SK-N-SH treated with all-trans-retinoic acid at 6 μM for 48 hours (cell line): ENCODE data around the gene ARHGEF6.

Experiments
- ARNTL ChIP-seq: fragments of 450-650 bp; formaldehyde crosslinking; IDR thresholded peaks from 2 replicates; pipeline ENCODE4 v1.5.0; 2020; ENCODE audit warnings: low read depth, mild to moderate bottlenecking, moderate library complexity, borderline replicate concordance
- CREB5 ChIP-seq: fragments of 250-450 bp; sonication (Bioruptor Pico); IDR thresholded peaks from 2 replicates; pipeline ENCODE4 v1.5.1; 2020; ENCODE audit warnings: low read depth, mild to moderate bottlenecking, moderate library complexity
- CSDC2 ChIP-seq: fragments of 250-450 bp; sonication (Bioruptor Pico); IDR thresholded peaks from 2 replicates; pipeline ENCODE4 v1.5.0; 2020; ENCODE audit warnings: mild to moderate bottlenecking, moderate library complexity
- CSRNP3 ChIP-seq: fragments of 250-450 bp; sonication (Bioruptor Pico); IDR thresholded peaks from 2 replicates; pipeline ENCODE4 v1.5.1; 2021; ENCODE audit warnings: mild to moderate bottlenecking, moderate library complexity
- GLIS3 ChIP-seq: fragments of 250-450 bp; sonication (Bioruptor Pico); IDR thresholded peaks from 2 replicates; pipeline ENCODE4 v1.5.0; 2020; ENCODE audit warnings: mild to moderate bottlenecking, moderate library complexity
- ISL1 ChIP-seq: fragments of 250-450 bp; sonication (Bioruptor Pico); IDR thresholded peaks from 2 replicates; pipeline ENCODE4 v2.1.2; 2022; ENCODE audit warnings: mild to moderate bottlenecking, moderate library complexity
- PATZ1 ChIP-seq: fragments of 250-450 bp; sonication (Bioruptor Pico); IDR thresholded peaks from 2 replicates; pipeline ENCODE4 v1.8.0; 2020; ENCODE audit warnings: mild to moderate bottlenecking, moderate library complexity, borderline replicate concordance
- POU6F1 ChIP-seq: fragments of 250-450 bp; sonication (Bioruptor Pico); IDR thresholded peaks from 2 replicates; pipeline ENCODE4 v1.8.0; 2021; ENCODE audit warnings: low read depth, mild to moderate bottlenecking, moderate library complexity, borderline replicate concordance
- PPARA ChIP-seq: fragments of 250-450 bp; sonication (Bioruptor Pico); IDR thresholded peaks from 2 replicates; pipeline ENCODE4 v1.5.0; 2020; ENCODE audit warnings: mild to moderate bottlenecking, borderline replicate concordance
- RARB ChIP-seq: fragments of 250-450 bp; sonication (Bioruptor Pico); IDR thresholded peaks from 2 replicates; pipeline ENCODE4 v1.8.0; 2021; ENCODE audit warnings: mild to moderate bottlenecking, moderate library complexity
- SNAI2 ChIP-seq: fragments of 250-450 bp; sonication (Bioruptor Pico); IDR thresholded peaks from 2 replicates; pipeline ENCODE4 v1.5.0; 2020; ENCODE audit warnings: mild to moderate bottlenecking, moderate library complexity
- ZC3H10 ChIP-seq: fragments of 250-450 bp; sonication (Bioruptor Pico); IDR thresholded peaks from 2 replicates; pipeline ENCODE4 v1.5.1; 2021; ENCODE audit warnings: mild to moderate bottlenecking, moderate library complexity
- ZFP30 ChIP-seq: fragments of 450-650 bp; formaldehyde crosslinking; IDR thresholded peaks from 2 replicates; pipeline ENCODE4 v1.5.0; 2022; ENCODE audit warnings: mild to moderate bottlenecking, moderate library complexity
- ZNF565 ChIP-seq: fragments of 450-650 bp; formaldehyde crosslinking; conservative IDR thresholded peaks from 2 replicates; pipeline ENCODE4 v1.5.0; 2020; ENCODE audit warnings: low read depth, mild to moderate bottlenecking, moderate library complexity

DNA sequence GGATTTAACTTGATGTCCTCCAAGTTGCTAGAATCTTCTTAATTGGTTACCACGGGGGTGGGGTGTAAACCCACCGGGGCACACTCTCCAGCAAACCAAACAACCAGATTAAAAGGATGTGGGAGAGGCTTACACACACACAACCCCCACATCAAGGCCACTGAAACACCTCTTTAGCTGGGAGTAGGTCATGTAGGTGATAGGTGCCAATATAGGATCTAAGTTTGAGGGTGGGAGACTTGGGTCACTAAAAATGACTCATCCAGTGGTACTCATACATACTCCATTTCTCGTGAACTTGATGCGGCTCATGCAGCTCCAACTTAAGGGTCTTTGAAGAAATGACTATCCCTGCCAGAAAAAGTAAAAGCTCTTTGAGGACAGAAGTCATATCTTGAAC is 153.3 kb downstream of the ARHGEF6 start:
- TF ChIP-seq SNAI2 (CRISPR knock-in tag) = no peak
- TF ChIP-seq ZNF565 = no peak
- no peak for TF ChIP-seq RARB (CRISPR knock-in tag)
- TF ChIP-seq ARNTL (CRISPR knock-in tag) = no peak
- TF ChIP-seq ISL1 (CRISPR knock-in tag) = no peak
- no peak for TF ChIP-seq CSRNP3 (CRISPR knock-in tag)
- TF ChIP-seq CREB5 (CRISPR knock-in tag) = no peak
- no peak for TF ChIP-seq GLIS3 (CRISPR knock-in tag)
- TF ChIP-seq PPARA (CRISPR knock-in tag) = no peak
- TF ChIP-seq POU6F1 (CRISPR knock-in tag) = no peak
- TF ChIP-seq ZC3H10 (CRISPR knock-in tag) = no peak
- TF ChIP-seq PATZ1 (CRISPR knock-in tag) = no peak
- no peak for TF ChIP-seq CSDC2
- no peak for TF ChIP-seq ZFP30 (CRISPR knock-in tag)
